CD4-positive, alpha-beta T cell treated with Interleukin-17A for 1 hour (primary cell): ENCODE measurements around the gene GLT8D2.

ENCODE experiments used
- DNase-seq: peaks from one replicate; pipeline ENCODE4 v3.0.0-alpha.2; 2020

The GLT8D2 gene, protein sequence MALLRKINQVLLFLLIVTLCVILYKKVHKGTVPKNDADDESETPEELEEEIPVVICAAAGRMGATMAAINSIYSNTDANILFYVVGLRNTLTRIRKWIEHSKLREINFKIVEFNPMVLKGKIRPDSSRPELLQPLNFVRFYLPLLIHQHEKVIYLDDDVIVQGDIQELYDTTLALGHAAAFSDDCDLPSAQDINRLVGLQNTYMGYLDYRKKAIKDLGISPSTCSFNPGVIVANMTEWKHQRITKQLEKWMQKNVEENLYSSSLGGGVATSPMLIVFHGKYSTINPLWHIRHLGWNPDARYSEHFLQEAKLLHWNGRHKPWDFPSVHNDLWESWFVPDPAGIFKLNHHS

DNA sequence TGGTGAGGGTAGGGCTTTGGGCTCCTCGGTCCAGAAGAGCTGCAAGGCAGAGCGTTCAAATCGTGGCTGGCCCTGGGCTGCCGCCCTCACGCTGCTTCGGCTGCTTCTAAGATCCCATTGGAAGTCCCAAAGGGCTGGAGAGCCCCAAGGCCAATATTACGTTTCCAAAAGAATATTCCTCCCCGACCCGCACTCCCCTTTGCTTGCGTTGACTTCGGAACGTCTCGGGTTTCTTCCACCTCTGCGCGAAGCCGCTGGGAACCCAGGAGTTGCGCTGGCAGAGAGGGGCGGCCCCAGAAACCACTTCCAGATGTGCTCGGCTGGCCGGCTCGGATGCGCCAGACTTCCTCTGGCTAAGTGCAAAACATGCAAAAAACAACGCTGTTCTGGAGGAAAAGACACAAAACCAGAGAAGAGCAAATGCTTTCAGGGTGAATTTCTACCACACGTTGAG, at the start of gene GLT8D2:
Gene GLT8D2 (minus strand): TSS at position 285 of the 454 bp plus-strand sequence. CDS start 30,539 bp downstream, outside the sequence.
- no peak for DNase-seq

DNA sequence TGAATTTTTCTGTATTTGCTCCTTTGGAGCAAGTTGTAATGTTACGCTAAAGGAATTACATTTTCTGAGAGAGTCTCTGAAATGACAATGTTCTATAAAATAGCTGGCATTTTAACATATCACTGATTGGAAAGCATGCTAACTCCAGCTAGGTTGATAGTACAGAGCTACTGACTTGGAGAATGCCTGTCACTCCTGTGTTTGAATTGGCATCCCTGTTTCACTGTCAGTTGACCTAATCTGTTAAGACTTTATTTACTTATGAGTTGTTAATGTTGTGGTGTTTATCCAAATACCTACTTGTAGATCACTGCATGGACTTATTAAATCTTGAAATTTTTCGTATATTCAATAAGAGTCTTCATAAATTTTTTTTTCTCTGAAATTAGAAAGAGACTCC, 48.0 kb upstream of the GLT8D2 start:
- no peak for DNase-seq

DNA sequence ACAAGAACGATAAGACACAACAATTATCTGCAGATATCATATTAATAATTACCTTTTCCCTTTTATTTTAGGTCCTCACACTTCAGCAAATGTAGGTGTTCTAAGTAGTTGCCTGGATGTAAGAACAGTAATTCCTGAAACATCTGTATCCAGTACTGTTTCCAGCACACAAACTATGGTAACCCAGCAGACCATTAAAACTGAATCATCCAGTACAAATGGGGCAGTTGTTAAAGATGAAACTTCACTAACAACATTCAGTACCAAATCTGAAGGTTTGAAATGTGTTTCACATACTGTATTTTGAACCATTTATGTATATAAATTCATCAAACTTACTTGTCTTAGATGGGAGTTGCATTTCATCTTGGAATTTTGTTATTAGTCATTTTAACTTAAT, 45.3 kb upstream of the GLT8D2 start:
- DNase-seq: no peak

DNA sequence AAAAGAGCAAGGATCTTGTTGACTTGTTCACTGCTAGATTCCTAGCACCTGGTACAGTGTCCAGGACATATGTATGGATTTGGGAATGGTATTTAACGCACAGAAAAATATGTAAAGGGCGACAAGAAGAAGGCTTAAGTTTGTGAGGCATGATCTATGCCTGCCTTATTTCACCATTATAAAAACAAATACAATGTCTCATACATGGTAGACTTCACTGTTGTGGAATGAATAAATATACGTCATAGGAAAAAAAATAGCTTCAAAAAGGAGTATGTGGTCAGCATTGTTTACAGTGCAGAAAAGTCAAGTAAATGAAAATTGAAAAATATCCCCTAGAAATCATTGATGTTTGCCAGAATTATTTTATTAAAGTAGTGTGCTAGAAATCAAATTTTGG, 44.3 kb upstream of the GLT8D2 start:
- no peak for DNase-seq

DNA sequence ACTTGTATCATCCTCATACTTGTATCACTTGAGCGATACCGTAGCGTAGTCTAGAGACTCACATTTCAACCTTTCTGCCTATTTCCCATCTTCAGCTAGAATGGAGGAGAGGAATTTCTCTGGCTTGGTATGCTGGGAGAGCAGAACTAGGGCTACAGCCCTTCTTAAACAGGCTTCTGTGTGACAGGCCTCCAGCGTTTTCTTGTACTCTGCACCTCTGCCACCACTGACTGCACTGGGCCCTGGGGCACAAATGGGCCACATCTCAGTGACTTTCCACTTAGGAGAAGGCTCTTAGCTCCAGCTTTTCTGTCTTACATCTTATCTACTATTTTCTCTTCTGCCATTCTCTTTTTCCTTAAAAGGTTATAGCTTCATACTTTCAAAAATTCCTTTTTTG, 41.1 kb upstream of the GLT8D2 start:
- no peak for DNase-seq

GRCh38 chr12:104090685-104091084, 40.7 kb upstream of the GLT8D2 start:
- DNase-seq: no peak

- DNase-seq: no peak
These were observed 33.9 kb upstream of the GLT8D2 start for GRCh38 chr12:104083769-104084475.

DNA sequence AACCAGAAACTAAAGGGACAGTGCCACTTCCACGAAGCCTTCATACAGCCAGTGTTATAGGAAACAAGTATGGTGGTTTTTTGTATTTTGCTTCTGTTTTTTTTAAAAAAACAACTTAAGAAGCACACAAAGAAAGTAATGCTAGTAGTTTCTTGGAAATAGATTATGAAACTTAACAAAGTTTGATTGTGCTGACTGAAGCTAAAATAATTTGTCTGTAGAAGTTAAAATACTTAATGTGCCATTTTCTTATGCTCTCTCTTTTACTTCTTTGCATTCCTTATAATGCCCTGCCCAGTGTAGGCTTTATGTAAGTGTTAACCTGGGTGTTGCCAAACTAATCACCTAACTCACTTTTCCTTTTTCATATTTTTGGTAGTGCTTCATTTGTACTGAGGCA, 30.8 kb upstream of the GLT8D2 start:
- DNase-seq: no peak

DNA sequence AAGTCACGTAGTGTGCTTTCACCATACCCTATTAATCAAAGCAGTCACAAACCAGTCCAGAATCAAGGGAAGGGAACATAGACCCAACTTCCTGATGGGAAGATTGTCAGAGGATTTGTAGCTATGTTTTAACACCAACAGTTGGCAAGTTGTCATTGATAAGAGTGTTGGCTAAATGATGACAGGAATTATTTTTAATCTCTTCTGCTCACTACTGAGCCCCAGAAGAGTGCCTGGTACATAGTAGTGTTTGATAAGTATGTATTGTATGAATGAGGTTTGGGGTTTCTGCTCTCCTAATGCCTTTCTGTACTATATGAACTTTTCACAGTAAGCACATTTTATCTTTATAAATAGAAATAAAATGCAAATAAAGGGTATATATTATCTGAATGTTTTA, 29.0 kb upstream of the GLT8D2 start:
- DNase-seq: no peak

DNA sequence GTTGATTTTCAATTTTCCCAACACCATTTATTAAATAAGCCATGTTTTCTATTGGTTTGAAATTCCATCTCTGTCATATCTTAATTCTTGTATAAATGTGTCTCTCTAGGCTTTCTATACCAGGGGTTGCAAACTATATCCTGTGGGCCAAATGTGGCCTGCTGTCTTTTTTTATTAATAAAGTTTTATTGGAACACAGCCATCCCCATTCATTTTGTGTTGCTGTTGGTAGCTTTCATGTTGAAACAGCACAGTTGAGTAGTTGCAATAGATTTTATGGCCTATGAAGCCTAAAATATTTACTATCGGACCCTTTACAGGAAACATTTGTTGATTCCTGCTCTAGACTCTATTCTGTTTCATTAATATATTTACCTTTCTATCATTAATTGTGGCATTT, 23.7 kb upstream of the GLT8D2 start:
- DNase-seq: no peak

DNA sequence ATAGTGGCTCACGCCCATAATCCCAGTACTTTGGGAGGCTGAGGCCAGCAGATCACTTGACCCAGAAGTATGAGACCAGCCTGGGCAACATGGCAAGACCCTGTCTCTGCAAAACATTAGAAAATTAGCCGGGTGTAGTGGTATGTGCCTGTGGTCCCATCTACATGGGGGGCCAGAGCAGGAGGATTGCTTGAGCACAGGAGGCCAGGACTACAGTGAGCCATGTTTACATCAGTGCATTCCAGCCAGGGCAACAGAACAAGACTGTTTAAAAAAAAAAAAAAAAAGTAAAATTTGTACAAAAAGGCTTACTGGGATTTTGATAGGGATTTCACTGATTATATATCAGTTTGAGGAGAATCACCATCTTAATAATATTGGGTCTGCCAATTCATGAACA, 22.1 kb upstream of the GLT8D2 start:
- no peak for DNase-seq

GRCh38 chr12:104064842-104065427, 14.9 kb upstream of the GLT8D2 start:
- DNase-seq: no peak

DNA sequence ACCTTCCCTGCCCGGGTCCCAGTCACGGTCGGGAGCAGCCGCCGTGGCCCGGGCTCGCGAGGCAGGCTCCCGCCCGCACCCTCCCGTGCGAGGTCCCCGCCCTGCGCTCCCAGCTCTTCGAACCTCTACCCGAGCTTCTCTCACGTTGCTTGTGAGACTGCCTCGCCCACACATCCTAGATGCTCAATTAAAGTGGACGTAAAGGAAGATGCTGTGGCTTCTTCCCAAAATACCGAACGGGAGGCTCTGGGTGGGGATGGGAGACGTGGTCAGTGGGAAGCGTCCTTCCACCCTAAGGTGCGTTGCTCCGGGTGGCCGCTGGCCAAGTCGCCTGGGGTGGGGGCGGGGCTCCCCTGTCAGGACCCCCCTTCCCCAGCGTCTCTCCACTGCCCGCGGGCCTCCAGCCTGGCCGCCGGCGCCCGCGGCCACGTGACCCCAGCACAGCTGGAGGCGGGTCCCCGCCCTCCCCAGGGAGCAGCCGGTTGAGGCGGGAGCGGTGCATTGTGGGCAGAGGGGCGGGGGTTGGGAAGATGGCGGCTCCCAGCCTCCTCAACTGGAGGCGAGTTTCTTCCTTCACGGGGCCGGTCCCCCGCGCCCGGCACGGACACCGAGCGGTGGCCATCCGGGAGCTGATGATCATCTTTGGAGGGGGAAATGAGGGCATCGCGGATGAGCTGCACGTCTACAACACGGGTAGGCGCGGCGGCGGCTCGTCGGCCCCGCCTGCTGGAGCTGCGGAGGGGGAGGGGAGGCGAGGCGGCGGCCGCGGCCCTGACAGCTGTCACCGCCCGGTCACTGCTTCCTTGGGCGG, 14.2 kb upstream of the GLT8D2 start, which contains the start of gene HCFC2:
Gene HCFC2 (plus strand): TSS at position 501 of the 811 bp plus-strand sequence. CDS start 30 bp downstream, at position 531.
- DNase-seq: peak; percentile 87

DNA sequence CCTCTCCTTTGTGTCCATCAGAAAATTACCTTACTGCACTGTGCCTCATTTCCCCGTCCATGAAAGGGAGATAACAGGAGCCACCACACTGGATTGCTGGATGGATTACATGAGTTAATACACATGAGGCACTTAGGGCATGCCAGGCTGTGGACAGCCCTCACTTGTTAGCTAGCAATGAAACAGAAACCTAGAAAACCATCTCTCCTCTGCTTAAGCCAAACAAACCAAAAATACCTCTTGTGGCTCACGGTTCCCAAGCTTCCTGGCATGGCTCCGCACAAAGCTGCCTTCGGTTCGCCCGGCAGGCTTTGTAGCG, 13.7 kb upstream of the GLT8D2 start:
- DNase-seq: peak; percentile 18

- DNase-seq: no peak
These were observed 10.8 kb upstream of the GLT8D2 start for GRCh38 chr12:104060791-104061190.

GRCh38 chr12:104059963-104060362, 10.0 kb upstream of the GLT8D2 start:
- no peak for DNase-seq

DNA sequence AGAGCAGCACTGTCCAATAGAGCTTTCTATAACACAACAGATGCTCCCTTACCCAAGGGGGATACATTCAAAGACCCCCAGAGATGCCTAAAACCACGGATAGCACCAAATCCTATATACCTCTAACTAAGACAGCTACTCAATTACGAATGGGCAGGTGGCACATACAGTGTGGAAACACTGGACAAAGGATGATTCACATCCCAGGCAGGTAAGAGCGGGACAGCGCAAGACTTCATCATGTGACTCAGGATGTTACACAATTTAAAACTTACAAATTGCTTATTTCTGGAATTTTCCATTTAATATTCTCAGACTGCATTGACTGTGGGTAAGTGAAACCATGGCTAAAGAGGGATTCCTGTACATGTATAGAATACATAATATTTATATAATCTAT, 8.8 kb upstream of the GLT8D2 start:
- DNase-seq: no peak

- peak; percentile 35 for DNase-seq
These were observed 7.8 kb upstream of the GLT8D2 start for GRCh38 chr12:104057771-104058197.

DNA sequence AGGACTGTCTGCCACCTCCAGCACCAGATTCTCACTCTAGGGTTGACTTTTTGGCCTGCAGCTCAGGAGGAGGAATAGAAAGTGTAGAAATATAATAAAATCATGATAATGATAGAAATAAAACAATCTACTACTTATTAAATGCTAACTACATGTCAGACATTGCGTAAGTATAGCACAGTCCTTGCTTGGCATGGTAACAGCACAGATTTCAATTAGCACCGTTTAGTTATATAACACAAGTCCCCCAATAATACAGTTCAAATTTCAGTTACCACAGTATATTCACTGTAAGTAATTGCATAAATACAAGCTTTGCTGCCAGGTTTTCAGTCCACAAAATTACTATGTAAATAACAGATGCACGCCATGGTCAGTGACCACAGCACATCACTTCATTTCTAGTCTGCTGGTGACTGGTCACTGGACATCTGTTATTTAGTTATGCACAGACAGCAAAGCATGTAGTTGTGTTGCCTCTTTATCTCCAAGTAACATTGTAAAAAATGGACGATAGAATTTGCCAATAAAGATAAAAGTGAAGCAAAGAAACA, 6.5 kb upstream of the GLT8D2 start:
- DNase-seq: no peak

DNA sequence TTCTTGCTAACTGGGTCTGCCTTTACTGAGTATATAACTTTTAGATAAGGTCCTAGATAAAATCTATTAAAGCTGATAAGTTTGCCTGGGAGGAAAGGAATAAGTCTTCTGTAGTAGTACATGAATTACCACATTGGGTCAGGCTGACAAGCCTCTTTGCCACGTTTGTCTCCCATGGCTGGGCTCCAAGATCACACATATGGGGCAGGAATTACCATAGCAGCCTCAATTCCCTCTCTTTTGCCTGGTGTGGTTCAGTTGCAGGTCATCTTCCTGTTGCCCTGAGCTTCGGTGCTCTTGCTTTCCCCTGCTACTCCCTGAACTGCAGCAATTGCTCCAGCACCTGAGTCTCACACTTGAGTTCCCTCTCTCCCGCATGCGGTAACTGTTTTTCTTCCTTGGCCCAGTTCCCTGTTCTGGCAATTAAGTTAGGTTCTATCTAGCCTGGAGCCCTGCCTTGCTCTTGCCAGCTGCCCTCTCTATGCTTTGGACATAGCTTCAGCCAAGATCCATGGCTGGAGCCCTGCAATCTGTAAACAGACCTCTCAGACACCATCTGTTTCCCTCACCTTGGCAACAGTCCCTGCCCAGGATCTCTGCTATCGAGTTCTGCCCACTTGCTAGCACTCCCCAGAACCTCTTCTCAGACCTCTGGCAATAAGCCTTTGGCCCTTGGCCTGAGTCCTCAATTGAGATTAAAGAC, 5.8 kb upstream of the GLT8D2 start:
- no peak for DNase-seq

DNA sequence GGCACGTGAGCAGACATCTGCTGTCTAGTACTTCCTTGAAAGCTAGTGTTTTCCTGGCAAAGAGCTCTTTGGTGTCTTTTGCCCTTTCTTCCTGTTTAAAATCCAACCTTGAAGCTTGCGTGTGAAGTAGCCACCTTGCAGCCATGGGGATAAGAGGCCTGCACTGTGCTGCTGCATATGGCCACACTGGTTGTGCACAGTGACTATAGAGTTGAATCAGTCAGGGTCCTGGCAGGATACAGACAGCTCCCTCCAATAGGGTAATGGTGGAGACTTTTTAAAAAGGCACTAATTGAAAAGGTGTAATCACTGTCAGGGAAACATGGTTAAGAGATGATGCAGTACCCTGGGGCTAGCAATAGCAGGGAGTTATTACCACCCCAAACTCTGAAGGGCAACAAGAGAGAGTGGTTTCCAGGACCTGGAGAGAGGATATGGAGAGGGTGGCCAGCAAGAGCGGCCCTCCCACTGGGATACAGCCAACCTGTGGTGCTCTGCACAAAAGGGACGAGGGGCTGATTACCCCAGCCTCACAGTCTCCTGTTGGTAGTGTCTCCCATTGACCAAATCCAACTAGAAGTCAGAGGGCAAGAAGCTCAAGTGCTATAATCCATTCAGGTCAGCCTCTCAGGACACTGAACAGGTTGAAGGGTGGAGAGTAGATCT, 4.8 kb upstream of the GLT8D2 start:
- DNase-seq: no peak

DNA sequence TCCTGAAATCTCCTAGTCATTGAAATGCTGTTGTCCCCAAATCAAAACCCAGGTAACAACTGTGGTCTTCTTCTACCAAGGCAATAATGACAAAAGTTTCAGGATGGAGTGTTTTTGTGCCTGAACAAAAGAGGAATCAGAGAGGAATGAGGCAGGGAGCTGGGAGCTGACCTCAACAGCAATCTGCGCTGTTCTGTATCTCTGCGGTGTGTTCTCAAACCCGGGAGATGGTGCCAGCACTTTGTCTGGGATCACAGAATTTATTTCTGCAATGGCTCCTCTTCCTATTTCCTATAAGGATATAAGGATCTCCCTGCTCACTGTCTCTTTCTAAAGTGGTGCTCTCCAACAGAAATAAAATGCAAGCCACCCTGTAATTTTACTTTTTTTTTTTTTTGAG, 449 bp upstream of the GLT8D2 start:
- DNase-seq: no peak
